Measurements from ENCODE around the gene UBE2D2.

The UBE2D2 gene

GRCh38 chr5:139634028-139634325, 72.8 kb downstream of the UBE2D2 start:
- TF ChIP-seq, protein P1, sequence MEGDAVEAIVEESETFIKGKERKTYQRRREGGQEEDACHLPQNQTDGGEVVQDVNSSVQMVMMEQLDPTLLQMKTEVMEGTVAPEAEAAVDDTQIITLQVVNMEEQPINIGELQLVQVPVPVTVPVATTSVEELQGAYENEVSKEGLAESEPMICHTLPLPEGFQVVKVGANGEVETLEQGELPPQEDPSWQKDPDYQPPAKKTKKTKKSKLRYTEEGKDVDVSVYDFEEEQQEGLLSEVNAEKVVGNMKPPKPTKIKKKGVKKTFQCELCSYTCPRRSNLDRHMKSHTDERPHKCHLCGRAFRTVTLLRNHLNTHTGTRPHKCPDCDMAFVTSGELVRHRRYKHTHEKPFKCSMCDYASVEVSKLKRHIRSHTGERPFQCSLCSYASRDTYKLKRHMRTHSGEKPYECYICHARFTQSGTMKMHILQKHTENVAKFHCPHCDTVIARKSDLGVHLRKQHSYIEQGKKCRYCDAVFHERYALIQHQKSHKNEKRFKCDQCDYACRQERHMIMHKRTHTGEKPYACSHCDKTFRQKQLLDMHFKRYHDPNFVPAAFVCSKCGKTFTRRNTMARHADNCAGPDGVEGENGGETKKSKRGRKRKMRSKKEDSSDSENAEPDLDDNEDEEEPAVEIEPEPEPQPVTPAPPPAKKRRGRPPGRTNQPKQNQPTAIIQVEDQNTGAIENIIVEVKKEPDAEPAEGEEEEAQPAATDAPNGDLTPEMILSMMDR (IDR thresholded peaks at IDR 0.05; ENCODE audit: borderline replicate concordance, control extremely low read depth, extremely low read depth, insufficient read depth, missing control alignments), result no peak
- in situ Hi-C loops (cut with MboI; ENCODE audit: low sequenced_read_pairs, unreplicated experiment), result loop anchor here (5.0 kb wide), 1 partner anchor 128 kb away; no protein-coding TSS in a partner anchor

GRCh38 chr5:139634541-139634940, 73.4 kb downstream of the UBE2D2 start:
- TF ChIP-seq, protein P1 (IDR thresholded peaks at IDR 0.05; ENCODE audit: borderline replicate concordance, control extremely low read depth, extremely low read depth, insufficient read depth, missing control alignments), result no peak
- in situ Hi-C loops (cut with MboI; ENCODE audit: low sequenced_read_pairs, unreplicated experiment), result loop anchor here (5.0 kb wide), 1 partner anchor 128 kb away; no protein-coding TSS in a partner anchor
- DNase-seq (ENCODE audit: low spot score), result no peak

More at GRCh38 chr5:139634028-139634325, 72.8 kb downstream of the UBE2D2 start:
- no peak for DNase-seq (ENCODE audit: low spot score)

- no peak for DNase-seq (ENCODE audit: low spot score)
- in situ Hi-C loops (cut with MboI; ENCODE audit: low sequenced_read_pairs, unreplicated experiment), result no loop called here
- TF ChIP-seq, protein P1 (IDR thresholded peaks at IDR 0.05; ENCODE audit: borderline replicate concordance, control extremely low read depth, extremely low read depth, insufficient read depth, missing control alignments), result no peak
Measured at GRCh38 chr5:139635191-139635590, 74.1 kb downstream of the UBE2D2 start.

GRCh38 chr5:139635606-139636206, 74.6 kb downstream of the UBE2D2 start:
- no peak for DNase-seq (ENCODE audit: low spot score)
- in situ Hi-C loops (cut with MboI; ENCODE audit: low sequenced_read_pairs, unreplicated experiment), result no loop called here
- TF ChIP-seq, protein P1 (IDR thresholded peaks at IDR 0.05; ENCODE audit: borderline replicate concordance, control extremely low read depth, extremely low read depth, insufficient read depth, missing control alignments), result peak; percentile 56

GRCh38 chr5:139636207-139636792, 75.2 kb downstream of the UBE2D2 start:
- TF ChIP-seq, protein P1 (IDR thresholded peaks at IDR 0.05; ENCODE audit: borderline replicate concordance, control extremely low read depth, extremely low read depth, insufficient read depth, missing control alignments), result no peak
- DNase-seq (ENCODE audit: low spot score), result peak; percentile 85
- in situ Hi-C loops (cut with MboI; ENCODE audit: low sequenced_read_pairs, unreplicated experiment), result no loop called here

DNA sequence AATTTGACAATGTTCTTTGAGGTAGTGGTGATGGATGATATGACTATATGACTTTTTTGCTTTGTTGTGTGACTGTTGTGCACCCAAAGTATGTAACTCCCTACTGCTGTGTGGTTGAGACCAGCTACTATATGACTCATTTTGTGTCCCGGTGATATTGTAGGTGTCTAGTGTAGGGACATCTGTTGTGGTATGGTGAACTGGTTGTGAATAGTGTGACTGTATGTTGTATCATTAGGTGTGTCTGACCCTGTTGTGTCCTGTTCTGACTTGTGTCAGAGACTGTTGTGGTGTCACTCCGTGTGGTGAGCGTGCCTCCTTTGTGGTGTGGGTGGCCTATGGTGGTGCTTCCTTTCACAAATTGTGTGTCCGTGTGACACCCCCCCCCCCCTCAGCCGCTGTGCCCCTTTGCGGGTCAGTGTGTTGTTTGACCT, 75.9 kb downstream of the UBE2D2 start:
- in situ Hi-C loops (cut with MboI; ENCODE audit: low sequenced_read_pairs, unreplicated experiment), result no loop called here
- peak; percentile 64 for DNase-seq (ENCODE audit: low spot score)
- TF ChIP-seq, protein P1 (IDR thresholded peaks at IDR 0.05; ENCODE audit: borderline replicate concordance, control extremely low read depth, extremely low read depth, insufficient read depth, missing control alignments), result no peak

Measured in GM13976 (cell line).